HCT116 (cell line): ENCODE results near the gene ADA. TPM values are rescaled to one million over a fixed set of nuclear protein-coding genes. Genes with fewer than 3 reads are reported as not detected.

Experiments
- ATAC-seq: fragments of 200-7000 bp; cut with Tn5 transposase; 2 replicates; pipeline ENCODE4 v1.9.1; 2020; ENCODE audit warnings: mild to moderate bottlenecking, moderate library complexity
- BruUV-seq: library from RNA; stranded (reverse); fragments of 400-500 nt; replicated peaks from 2 replicates; lab custom pipeline; 2021; lab: Mats Ljungman, UMichigan
- CTCF ChIA-PET: fragments of 300-600 bp; sonication (Branson Sonifier 250); formaldehyde crosslinking; loops from one replicate; lab custom pipeline; 2021; ENCODE audit warnings: antibody characterized with exemption; lab: Charles Lee
- POLR2A ChIA-PET: fragments of 300-600, 350-600 bp; sonication (Branson Sonifier 250); formaldehyde crosslinking; loops from one replicate; lab custom pipeline; 2021; ENCODE audit warnings: antibody characterized with exemption; lab: Charles Lee
- RAD21 ChIA-PET, 2 experiments: fragments of 300-600 bp; sonication (Branson Sonifier 250); formaldehyde crosslinking; loops; one replicate each; lab custom pipeline; 2023; ENCODE audit warnings: low total read pairs in 2 of 2; ENCODE audit not compliant: uncharacterized antibody in 2 of 2, unreplicated experiment in 2 of 2, low non-redundant PET in 1 of 2; lab: Charles Lee
- DNase-seq: peaks from one replicate; pipeline ENCODE4 v3.0.0-alpha.2; 2010; ENCODE audit warnings: low read depth, low spot score
- H2AFZ ChIP-seq: fragments of 200-600 bp; shearing (Covaris generic), sonication (generic); 2 replicates; pipeline ENCODE4 v1.6.1; 2017; ENCODE audit warnings: low read depth, mixed run types, mixed read lengths, antibody characterized with exemption, low read length; ENCODE audit not compliant: poor library complexity, severe bottlenecking
- H3K27ac ChIP-seq: 2 replicates; pipeline ENCODE4 v1.5.1; 2012; ENCODE audit warnings: low read depth, low read length
- H3K27me3 ChIP-seq: fragments of 200-600 bp; sonication (generic); 2 replicates; pipeline ENCODE4 v1.6.1; 2016; ENCODE audit warnings: mixed run types, low read length, mixed read lengths; ENCODE audit not compliant: insufficient read depth
- H3K36me3 ChIP-seq, 2 experiments: fragments of 200-500 bp in 1 of 2; fragments of 200-600 bp in 1 of 2; sonication (Bioruptor generic) in 1 of 2; sonication (generic) in 1 of 2; 2 replicates each; pipeline versions ENCODE4 v1.5.1 to v1.6.1; 2014 to 2016; ENCODE audit warnings: low read length in 2 of 2, inconsistent platforms in 1 of 2, mixed read lengths in 1 of 2, mixed run types in 1 of 2; ENCODE audit not compliant: insufficient read depth in 2 of 2, control insufficient read depth in 1 of 2
- H3K4me1 ChIP-seq, 2 experiments: fragments of 200-600 bp in 1 of 2; sonication (generic) in 1 of 2; 2 replicates each; pipeline versions ENCODE4 v1.5.1 to v1.6.1; 2012 to 2017; ENCODE audit warnings: low read length in 2 of 2, inconsistent platforms in 1 of 2, mild to moderate bottlenecking in 1 of 2, mixed read lengths in 1 of 2, mixed run types in 1 of 2, moderate library complexity in 1 of 2; ENCODE audit not compliant: insufficient read depth in 2 of 2, control insufficient read depth in 1 of 2
- H3K4me2 ChIP-seq: fragments of 200-600 bp; sonication (generic); 2 replicates; pipeline ENCODE4 v1.6.1; 2017; ENCODE audit warnings: mixed run types, low read length, mixed read lengths
- H3K4me3 ChIP-seq, 2 experiments: fragments of 200-600 bp in 1 of 2; sonication (generic) in 1 of 2; replicated peaks in 1 of 2; 2 replicates each; pipeline ENCODE4 v1.5.1; 2011 to 2016; ENCODE audit warnings: low read length in 2 of 2, control low read depth in 1 of 2, low read depth in 1 of 2, mild to moderate bottlenecking in 1 of 2, mixed read lengths in 1 of 2, mixed run types in 1 of 2
- H3K79me2 ChIP-seq: fragments of 200-600 bp; sonication (generic); 2 replicates; pipeline ENCODE4 v1.6.1; 2017; ENCODE audit warnings: mild to moderate bottlenecking, mixed run types, low read length, moderate library complexity, mixed read lengths; ENCODE audit not compliant: insufficient read depth
- H3K9ac ChIP-seq: fragments of 200-600 bp; sonication (generic); 2 replicates; pipeline ENCODE4 v1.6.1; 2016; ENCODE audit warnings: low read length, mixed read lengths
- H3K9me2 ChIP-seq: fragments of 200-600 bp; sonication (generic), shearing (Covaris generic); 2 replicates; pipeline ENCODE4 v1.6.1; 2017; ENCODE audit warnings: mixed run types, mild to moderate bottlenecking, moderate library complexity; ENCODE audit not compliant: insufficient read depth
- H3K9me3 ChIP-seq, 2 experiments: fragments of 200-500 bp in 1 of 2; fragments of 200-600 bp in 1 of 2; sonication (Bioruptor generic) in 1 of 2; sonication (generic) in 1 of 2; 2 replicates each; pipeline ENCODE4 v1.6.1; 2014 to 2017; ENCODE audit warnings: low read length in 2 of 2, mixed read lengths in 2 of 2, inconsistent platforms in 1 of 2, low read depth in 1 of 2, mild to moderate bottlenecking in 1 of 2, mixed run types in 1 of 2, moderate library complexity in 1 of 2; ENCODE audit not compliant: control insufficient read depth in 1 of 2, insufficient read depth in 1 of 2
- H4K20me1 ChIP-seq: fragments of 200-600 bp; sonication (generic), shearing (Covaris generic); 2 replicates; pipeline ENCODE4 v1.6.1; 2017; ENCODE audit warnings: mixed run types, mild to moderate bottlenecking, moderate library complexity; ENCODE audit not compliant: insufficient read depth
- CEBPB ChIP-seq: IDR thresholded peaks from 2 replicates; pipeline ENCODE4 v1.6.1; 2012; ENCODE audit warnings: low read depth
- ELF1 ChIP-seq: IDR thresholded peaks from 2 replicates; pipeline ENCODE4 v1.6.1; 2012; ENCODE audit warnings: low read depth, borderline replicate concordance
- EZH2 ChIP-seq: fragments of 200-600 bp; sonication (generic); IDR thresholded peaks from 2 replicates; pipeline ENCODE4 v1.6.1; 2017; ENCODE audit warnings: antibody characterized with exemption, mixed run types
- POLR2AphosphoS5 ChIP-seq: IDR thresholded peaks from 2 replicates; pipeline ENCODE4 v1.6.1; 2011; ENCODE audit warnings: mild to moderate bottlenecking, low read depth, low read length, moderate library complexity
- SP1 ChIP-seq: IDR thresholded peaks from 2 replicates; pipeline ENCODE4 v1.6.1; 2012; ENCODE audit warnings: low read depth
- TCF7L2 ChIP-seq: IDR thresholded peaks from 2 replicates; pipeline ENCODE4 v1.7.0; 2011; ENCODE audit warnings: borderline replicate concordance, inconsistent platforms; ENCODE audit not compliant: insufficient read depth, insufficient read length; ENCODE audit errors: extremely low read depth
- YY1 ChIP-seq: IDR thresholded peaks from 2 replicates; pipeline ENCODE4 v1.6.1; 2011; ENCODE audit warnings: low read length, low read depth, moderate library complexity, mild to moderate bottlenecking; ENCODE audit not compliant: insufficient replicate concordance; ENCODE audit errors: extremely low read depth
- ZFX ChIP-seq: fragments of 450-650 bp; IDR thresholded peaks from 2 replicates; pipeline ENCODE4 v1.6.1; 2017
- intact Hi-C: fragments of 100-400 bp; cut with micrococcal nuclease; formaldehyde crosslinking; loops from 2 replicates; pipeline ENCODE4 v1.10.0; 2022
- total RNA-seq: library from RNA; stranded (reverse); gene quantifications from one replicate; pipeline ENCODE4 v1.2.1, GENCODE V29; 2021; ENCODE audit not compliant: unreplicated experiment
- TF ChIP-seq, protein P1 (sequence below): IDR thresholded peaks from 2 replicates; pipeline ENCODE4 v1.6.1; 2012
- TF ChIP-seq, protein P2 (sequence below): IDR thresholded peaks from 2 replicates; pipeline ENCODE4 v1.6.1; 2011; ENCODE audit warnings: mild to moderate bottlenecking, low read length, moderate library complexity; ENCODE audit not compliant: insufficient replicate concordance; ENCODE audit errors: extremely low read depth

Gene ADA
- total RNA-seq, 1 experiment from 2014 or later: 25.9 TPM

DNA sequence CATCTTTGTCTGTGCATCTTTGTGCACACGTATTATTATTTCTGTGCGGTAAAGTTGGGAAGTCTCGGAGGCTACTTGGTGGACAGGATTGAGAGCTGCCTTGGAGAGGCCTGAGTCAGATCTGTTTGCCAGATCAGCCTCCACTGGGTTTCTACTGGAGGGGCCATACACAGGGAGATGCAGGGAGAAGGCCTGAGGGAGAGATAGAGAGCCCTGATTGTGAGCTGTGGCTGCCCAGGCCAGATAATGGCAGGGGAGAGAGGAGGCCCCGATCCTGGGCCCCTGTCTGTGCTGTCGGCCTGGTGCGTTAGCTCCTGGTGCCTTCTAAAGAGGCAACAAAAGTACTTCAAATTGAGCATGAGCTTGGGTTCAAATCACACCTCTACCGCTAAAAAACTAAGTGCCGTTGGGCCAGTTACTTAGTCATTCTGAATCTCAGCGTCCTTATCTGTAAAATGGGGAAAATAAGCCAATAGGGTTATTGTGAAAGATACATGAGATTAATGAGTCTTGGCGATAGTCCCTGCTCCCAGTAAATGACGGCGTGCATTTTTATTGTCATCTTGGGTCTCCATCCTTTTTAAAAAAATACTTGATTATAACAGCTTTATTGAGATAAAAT, 27.6 kb upstream of the ADA start:
- no peak overlapping the region for H3K4me3 ChIP-seq
- no peak overlapping the region for H3K27ac ChIP-seq
- no peaks in the 10 kb centered on the region for H3K9me3 ChIP-seq
- no peak overlapping the region for H2AFZ ChIP-seq
- no peaks in the 10 kb centered on the region for H3K36me3 ChIP-seq
- no peaks in the 10 kb centered on the region for H3K79me2 ChIP-seq
- POLR2A ChIA-PET: no interaction called here
- H3K9me2 ChIP-seq: no peaks in the 10 kb centered on the region
- H3K4me2 ChIP-seq: no peak overlapping the region
- no peak for TF ChIP-seq ZFX
- TF ChIP-seq, protein P1, sequence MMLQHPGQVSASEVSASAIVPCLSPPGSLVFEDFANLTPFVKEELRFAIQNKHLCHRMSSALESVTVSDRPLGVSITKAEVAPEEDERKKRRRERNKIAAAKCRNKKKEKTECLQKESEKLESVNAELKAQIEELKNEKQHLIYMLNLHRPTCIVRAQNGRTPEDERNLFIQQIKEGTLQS: no peak
- TF ChIP-seq POLR2AphosphoS5: no peak
- TF ChIP-seq, protein P2, sequence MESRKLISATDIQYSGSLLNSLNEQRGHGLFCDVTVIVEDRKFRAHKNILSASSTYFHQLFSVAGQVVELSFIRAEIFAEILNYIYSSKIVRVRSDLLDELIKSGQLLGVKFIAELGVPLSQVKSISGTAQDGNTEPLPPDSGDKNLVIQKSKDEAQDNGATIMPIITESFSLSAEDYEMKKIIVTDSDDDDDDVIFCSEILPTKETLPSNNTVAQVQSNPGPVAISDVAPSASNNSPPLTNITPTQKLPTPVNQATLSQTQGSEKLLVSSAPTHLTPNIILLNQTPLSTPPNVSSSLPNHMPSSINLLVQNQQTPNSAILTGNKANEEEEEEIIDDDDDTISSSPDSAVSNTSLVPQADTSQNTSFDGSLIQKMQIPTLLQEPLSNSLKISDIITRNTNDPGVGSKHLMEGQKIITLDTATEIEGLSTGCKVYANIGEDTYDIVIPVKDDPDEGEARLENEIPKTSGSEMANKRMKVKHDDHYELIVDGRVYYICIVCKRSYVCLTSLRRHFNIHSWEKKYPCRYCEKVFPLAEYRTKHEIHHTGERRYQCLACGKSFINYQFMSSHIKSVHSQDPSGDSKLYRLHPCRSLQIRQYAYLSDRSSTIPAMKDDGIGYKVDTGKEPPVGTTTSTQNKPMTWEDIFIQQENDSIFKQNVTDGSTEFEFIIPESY: no peak
- TF ChIP-seq SP1: no peak
- no peak for TF ChIP-seq EZH2
- no peak for TF ChIP-seq CEBPB
- TF ChIP-seq ELF1: no peak
- no peak for TF ChIP-seq YY1
- TF ChIP-seq TCF7L2: no peak
- peaks cover 9 to 13% of the 10 kb centered on the region in 2 experiments for H3K4me1 ChIP-seq
- H4K20me1 ChIP-seq: no peaks in the 10 kb centered on the region
- intact Hi-C loops: no loop called here
- CTCF ChIA-PET: interaction anchor here (1.6 kb wide), 1 partner anchor 68 kb away, joined by 5 read pairs; no protein-coding TSS in a partner anchor
- DNase-seq (no peak), ATAC-seq (no peak)
- no peak overlapping the region for H3K9ac ChIP-seq
- BruUV-seq: no TSS peak
- H3K27me3 ChIP-seq: no peaks in the 10 kb centered on the region
- RAD21 ChIA-PET: no interaction called here
